VCaP (cell line): ENCODE data around the gene FAM53B.

Experiments
- H3K27ac ChIP-seq: fragments of 450-650 bp; 2 replicates; pipeline ENCODE4 v1.5.1; 2017
- TF ChIP-seq, protein P1 (sequence below): fragments of 450-650 bp; conservative IDR thresholded peaks from 2 replicates; pipeline ENCODE4 v1.5.1; 2017; ENCODE audit warnings: mild to moderate bottlenecking, moderate library complexity

FAM53B gene

DNA sequence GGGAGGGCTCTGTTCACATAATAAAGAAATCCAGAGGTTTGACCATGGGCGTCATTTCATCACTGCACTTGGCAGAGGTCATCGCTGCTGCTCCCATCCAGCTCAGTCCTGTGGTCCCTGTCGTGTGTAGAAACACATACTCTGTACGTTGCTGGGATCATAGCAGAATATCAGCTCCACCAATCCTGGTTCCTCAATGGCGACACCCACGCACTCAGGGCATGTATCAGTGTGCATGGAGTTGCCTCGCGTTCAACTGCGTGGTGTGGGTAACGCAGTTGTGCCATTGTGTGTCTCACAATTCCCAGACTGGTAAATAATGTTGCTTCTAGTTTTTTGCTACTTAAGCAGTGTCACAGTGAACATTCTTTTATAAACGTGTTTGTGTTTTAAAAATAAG lies 171.4 kb downstream of the FAM53B start:
- no peak overlapping the region for H3K27ac ChIP-seq
- TF ChIP-seq, protein P1, sequence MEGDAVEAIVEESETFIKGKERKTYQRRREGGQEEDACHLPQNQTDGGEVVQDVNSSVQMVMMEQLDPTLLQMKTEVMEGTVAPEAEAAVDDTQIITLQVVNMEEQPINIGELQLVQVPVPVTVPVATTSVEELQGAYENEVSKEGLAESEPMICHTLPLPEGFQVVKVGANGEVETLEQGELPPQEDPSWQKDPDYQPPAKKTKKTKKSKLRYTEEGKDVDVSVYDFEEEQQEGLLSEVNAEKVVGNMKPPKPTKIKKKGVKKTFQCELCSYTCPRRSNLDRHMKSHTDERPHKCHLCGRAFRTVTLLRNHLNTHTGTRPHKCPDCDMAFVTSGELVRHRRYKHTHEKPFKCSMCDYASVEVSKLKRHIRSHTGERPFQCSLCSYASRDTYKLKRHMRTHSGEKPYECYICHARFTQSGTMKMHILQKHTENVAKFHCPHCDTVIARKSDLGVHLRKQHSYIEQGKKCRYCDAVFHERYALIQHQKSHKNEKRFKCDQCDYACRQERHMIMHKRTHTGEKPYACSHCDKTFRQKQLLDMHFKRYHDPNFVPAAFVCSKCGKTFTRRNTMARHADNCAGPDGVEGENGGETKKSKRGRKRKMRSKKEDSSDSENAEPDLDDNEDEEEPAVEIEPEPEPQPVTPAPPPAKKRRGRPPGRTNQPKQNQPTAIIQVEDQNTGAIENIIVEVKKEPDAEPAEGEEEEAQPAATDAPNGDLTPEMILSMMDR: no peak

DNA sequence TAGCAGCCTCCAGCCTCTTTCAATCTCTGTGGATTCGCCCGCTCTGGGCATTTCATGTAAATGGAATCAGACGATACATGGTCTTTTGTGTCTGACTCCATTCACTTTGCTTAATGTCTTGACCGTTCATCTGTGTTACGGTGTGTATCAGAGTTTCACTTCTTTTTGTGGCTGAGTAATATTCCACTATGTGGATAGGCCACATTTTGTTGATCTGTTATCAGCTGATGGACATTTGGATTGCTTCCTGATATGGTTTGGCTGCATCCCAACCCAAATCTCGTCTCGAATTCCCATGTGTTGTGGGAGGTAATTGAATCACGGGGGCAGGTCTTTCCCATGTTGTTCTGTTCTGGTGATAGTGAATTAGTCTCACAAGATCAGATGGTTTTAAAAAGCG lies 173.5 kb downstream of the FAM53B start:
- TF ChIP-seq, protein P1: no peak
- no peak overlapping the region for H3K27ac ChIP-seq

DNA sequence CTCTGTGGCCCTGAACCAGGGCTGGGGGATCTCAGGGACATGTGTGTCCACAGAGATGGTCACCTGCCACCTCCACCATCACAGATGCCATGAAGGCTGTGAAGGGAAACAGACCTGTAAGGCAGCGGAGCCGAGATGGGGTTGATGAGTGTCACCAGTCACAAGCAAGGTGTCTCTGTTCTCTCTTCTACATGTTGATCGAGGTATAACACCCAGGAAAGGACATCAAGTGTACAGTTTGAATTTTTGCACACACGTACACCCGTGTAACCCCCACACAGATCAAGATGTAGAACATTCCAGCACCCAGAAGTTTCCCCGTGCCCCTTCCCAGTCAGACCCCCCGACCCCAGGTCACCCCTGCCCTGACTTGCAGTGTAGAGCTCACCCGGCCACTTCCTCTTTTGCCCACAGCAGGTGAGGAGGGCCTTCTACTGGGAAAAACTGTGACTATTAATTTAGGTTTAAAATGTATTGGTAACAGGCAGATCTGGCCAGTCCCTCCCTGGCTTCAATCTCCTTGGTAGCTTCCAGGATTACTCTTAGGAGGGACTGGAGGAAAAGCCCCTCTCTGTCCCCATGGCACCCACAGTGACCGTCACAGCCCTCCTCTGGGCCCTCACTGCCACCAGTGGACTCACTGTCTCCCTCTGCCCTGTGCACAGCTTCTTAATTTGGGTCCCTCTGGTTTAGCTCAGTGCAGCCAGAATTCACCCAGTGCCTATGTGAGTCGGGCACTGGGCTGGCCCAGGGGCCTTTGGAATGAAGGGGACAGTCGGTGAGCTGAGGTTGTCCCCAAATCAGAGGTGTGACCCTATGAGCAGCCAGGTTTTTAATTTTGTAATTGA lies 174.3 kb downstream of the FAM53B start:
- H3K27ac ChIP-seq: no peak overlapping the region
- TF ChIP-seq, protein P1: no peak
